Stomach (tissue), 9 donors: ENCODE measurements around the gene TPCN1. TPM values are rescaled to one million over a fixed set of nuclear protein-coding genes. Genes with fewer than 3 reads are reported as not detected.
A peak's percentile ranks its signal among the peaks of the same experiment; 100 is the strongest.

Experiments used
- DNase-seq, 2 donors: peaks; one replicate each; pipeline versions ENCODE4 v3.0.0 to v3.0.0-alpha.2; 2013 to 2019
- H3K27ac ChIP-seq, 5 donors: fragments of 200-600 bp in 4 of 5; sonication (generic) in 4 of 5; one replicate each; pipeline ENCODE4 v1.5.1; 2013 to 2019; ENCODE audit warnings: mild to moderate bottlenecking in 1 of 5, moderate library complexity in 1 of 5
- H3K27me3 ChIP-seq, 3 donors: fragments of 200-600 bp; sonication (generic); one replicate each; pipeline ENCODE4 v1.5.1; 2017 to 2019; ENCODE audit warnings: mixed run types in 1 of 3
- H3K36me3 ChIP-seq, 4 donors: fragments of 200-600 bp; sonication (generic); 1 replicate in 3 of 4; 2 replicates in 1 of 4; pipeline ENCODE4 v1.5.1; 2016 to 2019
- H3K4me1 ChIP-seq, 4 donors: fragments of 200-600 bp; sonication (generic); one replicate each; pipeline ENCODE4 v1.5.1; 2016 to 2019
- H3K4me3 ChIP-seq, 4 donors: fragments of 200-600 bp; sonication (generic) in 3 of 4; one replicate each; pipeline ENCODE4 v1.5.1; 2016 to 2019; ENCODE audit warnings: mild to moderate bottlenecking in 1 of 4
- H3K9me3 ChIP-seq, 4 donors: fragments of 200-600 bp; sonication (generic); one replicate each; pipeline ENCODE4 v1.5.1; 2016 to 2019
- EP300 ChIP-seq: sonication (generic); formaldehyde crosslinking; IDR thresholded peaks from one replicate; pipeline ENCODE4 v1.6.1; 2017; ENCODE audit warnings: antibody characterized with exemption
- POLR2A ChIP-seq, 4 donors: fragments of 450-650 bp; IDR thresholded peaks; one replicate each; pipeline ENCODE4 v1.6.1; 2016; ENCODE audit warnings: antibody characterized with exemption in 4 of 4, control low read depth in 2 of 4, mild to moderate bottlenecking in 1 of 4, moderate library complexity in 1 of 4
- POLR2AphosphoS5 ChIP-seq, 3 donors: sonication (generic); formaldehyde crosslinking; IDR thresholded peaks; one replicate each; pipeline ENCODE4 v1.6.1; 2016; ENCODE audit warnings: antibody characterized with exemption in 3 of 3
- WGBS, 5 donors: extraction: QIAGEN DNeasy Blood & Tissue Kit in 3 of 5; methylation state at CpG; one replicate each; pipeline versions ENCODE4 v1.1.5 to v1.1.7; 2013 to 2018; 5-methylcytosine and 5-hydroxymethylcytosine counted together
- intact Hi-C: fragments of 100-400 bp; cut with DNase I; formaldehyde crosslinking; loops from one replicate; pipeline ENCODE4 v1.15.1; 2023; ENCODE audit warnings: low total_unique reads
- polyA plus RNA-seq, 3 donors: library from polyadenylated mRNA; stranded (reverse); fragments of 200-250 nt; gene quantifications; one replicate each; pipeline ENCODE4 v1.2.3, GENCODE V29; 2013
- total RNA-seq, 5 donors: library from RNA; depleted of rRNA; stranded (reverse); fragments of >200 nt; gene quantifications; one replicate each; pipeline versions ENCODE4 v1.1.0 to v1.2.3, GENCODE V29; 2014 to 2016
- TF ChIP-seq, protein P1 (sequence below), 7 experiments: fragments of 450-650 bp in 4 of 7; fragments of 200-600 bp in 3 of 7; sonication (generic) in 3 of 7; IDR thresholded peaks; one replicate each; pipeline ENCODE4 v1.5.1; 2016 to 2019; ENCODE audit warnings: antibody characterized with exemption in 7 of 7, control low read depth in 2 of 7, mild to moderate bottlenecking in 1 of 7
- donor health status: healthy with polysubstance abuse.
- donor health status: Bipolar disorder and iron deficiency.
- donor health status: healthy.

TPCN1 gene
- total and polyA plus RNA-seq, 8 donors = 5.8 to 78.2 (median 30.2) TPM

DNA sequence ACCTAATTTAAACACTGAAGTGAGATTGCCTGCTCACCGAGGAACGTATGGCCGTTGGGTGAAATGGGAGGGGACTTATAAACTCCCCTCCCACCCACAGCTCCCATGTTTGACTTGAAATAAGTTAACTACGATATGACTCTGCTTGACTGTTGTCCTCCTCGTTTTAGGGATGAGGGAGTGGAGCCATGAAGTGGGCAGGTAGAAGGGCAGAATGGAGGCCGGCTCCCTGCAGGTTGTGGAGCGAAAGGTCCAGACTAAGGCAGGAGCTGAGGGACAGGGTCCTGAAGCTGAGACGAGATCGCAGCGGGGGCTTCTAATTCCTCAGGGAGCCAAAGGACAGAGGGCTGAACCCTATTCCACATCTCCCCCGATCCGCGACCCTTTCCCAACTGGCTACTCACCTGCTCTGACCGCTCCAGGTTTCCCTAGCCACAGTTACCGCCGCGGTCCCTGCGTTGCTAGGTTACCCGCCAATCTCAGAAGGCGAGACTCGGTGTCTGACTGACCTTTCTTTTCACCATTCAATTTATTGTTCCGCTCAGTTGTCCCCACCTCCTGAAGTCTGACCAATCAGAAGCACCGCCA, 577 bp upstream of the TPCN1 start:
- H3K9me3 ChIP-seq = no peaks in the 10 kb centered on the region
- TF ChIP-seq, protein P1, sequence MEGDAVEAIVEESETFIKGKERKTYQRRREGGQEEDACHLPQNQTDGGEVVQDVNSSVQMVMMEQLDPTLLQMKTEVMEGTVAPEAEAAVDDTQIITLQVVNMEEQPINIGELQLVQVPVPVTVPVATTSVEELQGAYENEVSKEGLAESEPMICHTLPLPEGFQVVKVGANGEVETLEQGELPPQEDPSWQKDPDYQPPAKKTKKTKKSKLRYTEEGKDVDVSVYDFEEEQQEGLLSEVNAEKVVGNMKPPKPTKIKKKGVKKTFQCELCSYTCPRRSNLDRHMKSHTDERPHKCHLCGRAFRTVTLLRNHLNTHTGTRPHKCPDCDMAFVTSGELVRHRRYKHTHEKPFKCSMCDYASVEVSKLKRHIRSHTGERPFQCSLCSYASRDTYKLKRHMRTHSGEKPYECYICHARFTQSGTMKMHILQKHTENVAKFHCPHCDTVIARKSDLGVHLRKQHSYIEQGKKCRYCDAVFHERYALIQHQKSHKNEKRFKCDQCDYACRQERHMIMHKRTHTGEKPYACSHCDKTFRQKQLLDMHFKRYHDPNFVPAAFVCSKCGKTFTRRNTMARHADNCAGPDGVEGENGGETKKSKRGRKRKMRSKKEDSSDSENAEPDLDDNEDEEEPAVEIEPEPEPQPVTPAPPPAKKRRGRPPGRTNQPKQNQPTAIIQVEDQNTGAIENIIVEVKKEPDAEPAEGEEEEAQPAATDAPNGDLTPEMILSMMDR (IDR thresholded peaks at IDR 0.05) = no peak
- peak in 1 of 3 donors; percentile 7 for TF ChIP-seq POLR2AphosphoS5 (IDR thresholded peaks at IDR 0.05)
- peaks cover 22 to 44% (median 31%) of the 10 kb centered on the region in 4 donors for H3K4me1 ChIP-seq
- intact Hi-C loops = no loop called here
- peak overlapping the region; percentile 56 to 95 (median 78) for H3K4me3 ChIP-seq
- H3K27me3 ChIP-seq = no peaks in the 10 kb centered on the region
- H3K36me3 ChIP-seq = no peaks in the 10 kb centered on the region
- 0 to 2% (median 1%) methylated on average over 23 of the region's 23 CpGs for WGBS, 5 donors
- peak overlapping the region in 4 of 5 donors; percentile 35 to 95 (median 72) for H3K27ac ChIP-seq
- DNase-seq = peak in 1 of 2 donors; percentile 44

DNA sequence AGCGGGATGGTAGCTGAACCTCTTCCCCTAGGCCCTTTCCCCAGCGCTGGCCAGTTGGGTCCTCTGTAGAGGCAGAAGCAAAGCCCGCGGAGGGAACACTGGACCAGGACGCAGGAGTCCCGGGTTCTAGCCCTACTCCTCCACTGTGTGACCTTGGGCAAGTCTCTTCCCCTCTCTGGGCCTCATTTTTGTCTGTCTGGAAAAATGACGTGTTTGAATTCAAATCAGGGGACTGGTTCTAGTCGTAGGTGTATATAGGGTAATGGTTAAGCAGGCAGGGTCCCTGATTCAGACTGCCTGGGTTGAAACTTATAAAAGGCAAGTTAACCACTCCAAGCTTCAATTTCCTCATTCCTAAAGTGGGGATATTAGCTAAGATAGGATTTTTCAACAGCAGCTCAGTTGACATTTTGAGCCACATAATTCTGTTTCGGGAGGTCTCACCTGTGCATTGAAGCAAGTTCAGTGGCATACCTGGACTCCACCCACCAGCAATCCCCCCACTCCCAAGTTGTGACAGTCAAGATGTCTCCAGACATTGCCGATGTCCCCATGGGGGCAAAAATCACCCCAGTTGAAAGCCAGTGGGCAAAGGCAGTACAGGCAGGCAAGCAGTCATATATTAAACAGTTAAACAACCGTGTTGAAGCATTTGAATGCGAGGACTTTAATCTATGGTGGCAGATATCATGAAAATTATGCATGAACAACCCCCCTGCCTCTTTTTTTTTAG, 899 bp downstream of the TPCN1 start:
- no peak for TF ChIP-seq POLR2AphosphoS5 (IDR thresholded peaks at IDR 0.05)
- TF ChIP-seq POLR2A (IDR thresholded peaks at IDR 0.05) = no peak
- TF ChIP-seq, protein P1 (IDR thresholded peaks at IDR 0.05) = no peak
- TF ChIP-seq EP300 = no peak
- H3K4me1 ChIP-seq = peaks cover 22 to 53% (median 33%) of the 10 kb centered on the region in 4 donors
- WGBS, 5 donors = 9 to 17% (median 14%) methylated on average over 6 to 12 of the region's 12 CpGs
- no peaks in the 10 kb centered on the region for H3K9me3 ChIP-seq
- H3K27me3 ChIP-seq = no peaks in the 10 kb centered on the region
- no peak for DNase-seq
- H3K36me3 ChIP-seq = peaks cover 0 to 7% (median 7%) of the 10 kb centered on the region in 4 donors
- peak overlapping the region; percentile 91 to 96 (median 95) for H3K27ac ChIP-seq
- intact Hi-C loops = no loop called here
- H3K4me3 ChIP-seq = peak overlapping the region; percentile 73 to 95 (median 78)

DNA sequence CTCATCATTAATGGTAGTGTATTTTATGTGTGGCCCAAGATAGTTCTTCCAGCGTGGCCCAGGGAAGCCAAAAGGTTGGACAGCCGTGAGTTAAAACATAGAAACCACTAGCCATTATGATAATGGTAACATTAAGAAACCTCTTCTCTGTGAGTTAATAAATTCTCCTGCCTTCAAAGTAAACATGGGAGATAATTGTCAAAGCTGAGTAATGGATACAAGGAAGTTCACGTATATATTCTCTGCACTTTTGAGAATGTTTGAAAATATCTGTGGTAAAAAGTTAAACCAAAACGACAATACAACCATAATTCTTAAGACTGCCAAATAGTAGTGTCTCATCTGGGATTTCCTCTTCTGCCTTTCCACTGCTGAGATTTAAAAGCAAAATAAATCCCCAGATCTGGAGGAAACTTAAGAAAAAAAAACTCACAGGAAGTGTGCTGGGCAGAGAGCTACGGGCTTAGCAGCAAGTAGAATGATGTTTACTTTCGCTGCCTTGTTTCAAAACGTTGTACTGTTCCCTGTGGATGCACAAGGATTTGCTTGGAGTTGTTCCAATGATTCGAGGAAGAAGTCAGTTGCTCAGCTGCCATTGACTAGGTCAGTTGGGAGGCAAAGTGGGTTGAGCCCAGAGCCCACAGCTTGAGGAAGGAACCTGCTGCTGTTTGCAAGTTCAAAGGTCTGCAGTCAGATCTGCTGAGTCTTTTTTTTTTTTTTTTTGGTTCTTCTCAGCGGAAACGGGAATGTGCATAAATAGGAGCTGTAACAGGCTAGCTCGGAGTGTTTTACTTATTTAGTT, 1.7 kb downstream of the TPCN1 start:
- Histone ChIP-seq H3K27ac (peak overlapping the region; percentile 84 to 95 (median 95)), H3K9me3 (no peaks in the 10 kb centered on the region), H3K4me1 (peaks cover 22 to 61% (median 33%) of the 10 kb centered on the region in 4 donors), H3K36me3 (peaks cover 4 to 15% (median 14%) of the 10 kb centered on the region in 4 donors), H3K4me3 (peak overlapping the region; percentile 73 to 95 (median 78)), H3K27me3 (no peaks in the 10 kb centered on the region)
- peak; percentile 74 to 92 for DNase-seq
- intact Hi-C loops = no loop called here
- TF ChIP-seq POLR2A (IDR thresholded peaks at IDR 0.05) (no peak), POLR2AphosphoS5 (IDR thresholded peaks at IDR 0.05) (peak; percentile 87 to 97 (median 96)), EP300 (no peak)
- TF ChIP-seq, protein P1 (IDR thresholded peaks at IDR 0.05) = no peak
- 8 to 12% (median 10%) methylated on average over 11 of the region's 11 CpGs for WGBS, 5 donors

DNA sequence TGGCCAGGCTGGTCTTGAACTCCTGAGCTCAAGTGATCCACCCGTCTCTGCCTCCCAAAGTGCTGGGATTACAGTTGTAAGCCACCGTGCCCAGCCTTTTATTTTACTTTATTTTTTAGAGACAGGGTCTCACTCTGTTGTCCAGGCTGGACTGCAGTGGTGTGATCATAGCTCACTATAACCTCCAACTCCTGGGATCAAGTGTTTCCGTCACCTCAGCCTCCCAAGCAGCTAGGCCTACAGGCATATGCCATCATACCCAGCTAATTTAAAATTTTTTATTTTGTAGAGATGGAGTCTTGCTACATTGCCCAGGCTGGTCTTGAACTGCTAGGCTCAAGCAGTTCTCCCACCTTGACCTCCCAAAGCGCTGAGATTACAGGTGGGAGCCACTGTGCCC, 3.7 kb downstream of the TPCN1 start:
- TF ChIP-seq POLR2A (IDR thresholded peaks at IDR 0.05) (no peak), EP300 (no peak), POLR2AphosphoS5 (IDR thresholded peaks at IDR 0.05) (no peak)
- TF ChIP-seq, protein P1 (IDR thresholded peaks at IDR 0.05) = no peak
- Histone ChIP-seq H3K4me1 (peaks cover 22 to 81% (median 45%) of the 10 kb centered on the region in 4 donors), H3K4me3 (no peak overlapping the region), H3K27ac (peak overlapping the region in 2 of 5 donors; percentile 3 to 95), H3K36me3 (peaks cover 11 to 35% (median 34%) of the 10 kb centered on the region in 4 donors), H3K27me3 (no peaks in the 10 kb centered on the region), H3K9me3 (no peaks in the 10 kb centered on the region)
- intact Hi-C loops = no loop called here
- 89 to 97% (median 94%) methylated on average over 4 of the region's 4 CpGs for whole genome bisulfite sequencing, 5 donors
- DNase-seq = no peak
